ENCODE results near the gene L1TD1. TPM values are rescaled to one million over a fixed set of nuclear protein-coding genes. Genes with fewer than 3 reads are reported as not detected.
"Not testable (repeated sequence)": the region's sequence is repeated elsewhere in the genome, so short reads cannot be mapped to it uniquely, and the experiment has no call there.

Gene L1TD1
- total RNA-seq, 1 experiment from 2014 or later, result not detected

GRCh38 chr1:62241371-62242131, 46.9 kb downstream of the L1TD1 start:
- H3K27me3 ChIP-seq, result no peaks in the 10 kb centered on the region
- H3K36me3 ChIP-seq, result no peaks in the 10 kb centered on the region
- DNase-seq, result no peak
- H3K4me3 ChIP-seq, result no peak overlapping the region
- H3K9me3 ChIP-seq, result no peaks in the 10 kb centered on the region

- not testable (repeated sequence) for H3K36me3 ChIP-seq, DNase-seq, H3K4me3 ChIP-seq, H3K9me3 ChIP-seq, H3K27me3 ChIP-seq
These were observed 49.7 kb downstream of the L1TD1 start for GRCh38 chr1:62244380-62244779.

GRCh38 chr1:62245201-62245600, 50.6 kb downstream of the L1TD1 start:
- no peak overlapping the region for H3K4me3 ChIP-seq
- no peaks in the 10 kb centered on the region for H3K36me3 ChIP-seq
- H3K9me3 ChIP-seq, result no peaks in the 10 kb centered on the region
- H3K27me3 ChIP-seq, result no peaks in the 10 kb centered on the region
- DNase-seq, result peak; percentile 10

GRCh38 chr1:62247391-62248168, 52.9 kb downstream of the L1TD1 start:
- no peaks in the 10 kb centered on the region for H3K27me3 ChIP-seq
- H3K9me3 ChIP-seq, result no peaks in the 10 kb centered on the region
- no peak for DNase-seq
- no peaks in the 10 kb centered on the region for H3K36me3 ChIP-seq
- no peak overlapping the region for H3K4me3 ChIP-seq

GRCh38 chr1:62250126-62250726, 55.6 kb downstream of the L1TD1 start:
- DNase-seq, result no peak

GRCh38 chr1:62259551-62259950, 64.9 kb downstream of the L1TD1 start:
- Histone ChIP-seq H3K4me3 (no peak overlapping the region), H3K27me3 (no peaks in the 10 kb centered on the region), H3K36me3 (no peaks in the 10 kb centered on the region), H3K9me3 (no peaks in the 10 kb centered on the region)
- no peak for DNase-seq

More at GRCh38 chr1:62250126-62250726, 55.6 kb downstream of the L1TD1 start:
- Histone ChIP-seq H3K27me3 (no peaks in the 10 kb centered on the region), H3K36me3 (no peaks in the 10 kb centered on the region), H3K4me3 (no peak overlapping the region), H3K9me3 (no peaks in the 10 kb centered on the region)

GRCh38 chr1:62260688-62261087, 66.0 kb downstream of the L1TD1 start:
- DNase-seq, result no peak
- Histone ChIP-seq H3K36me3 (no peaks in the 10 kb centered on the region), H3K4me3 (no peak overlapping the region), H3K9me3 (no peaks in the 10 kb centered on the region), H3K27me3 (no peaks in the 10 kb centered on the region)

Other genes starting within 250 kb of the L1TD1 start
- gene KANK4, start 124.6 kb downstream of the L1TD1 start, total RNA-seq (2014; rRNA removed; shearing (Covaris generic); ENCODE audit: low replicate concordance), result not detected in 2 replicates
- gene USP1, start 242.2 kb downstream of the L1TD1 start, total RNA-seq (2014; rRNA removed; shearing (Covaris generic); ENCODE audit: low replicate concordance), result 39.8 and 71.3 TPM in 2 replicates

All from MG63 (cell line).